ENCODE measurements around the gene AP2S1. TPM values are rescaled to one million over a fixed set of nuclear protein-coding genes. Genes with fewer than 3 reads are reported as not detected.

AP2S1 gene
- total and polyA plus RNA-seq, 7 donors = 63.0 to 121 (median 86.3) TPM

- intact Hi-C loops (cut with DNase I) = loop anchor here in 1 of 2 donors (5.0 kb wide), 1 partner anchor 34 kb away; no protein-coding TSS in a partner anchor
- Histone ChIP-seq H3K9me3 (no peaks in the 10 kb centered on the region), H3K27me3 (ENCODE audit: insufficient read depth in 3 of 3, low read length in 2 of 3) (no peaks in the 10 kb centered on the region), H3K4me3 (no peak overlapping the region), H3K27ac (no peak overlapping the region), H3K4me1 (peaks cover 44% of the 10 kb centered on the region), H3K36me3 (ENCODE audit: insufficient read depth in 1 of 2, low read depth in 1 of 2) (no peaks in the 10 kb centered on the region)
- ATAC-seq = no peak
- no peak for TF ChIP-seq CTCF (IDR thresholded peaks at IDR 0.05)
- DNase-seq = no peak
- 89 to 91% (median 90%) methylated on average over 4 of the region's 4 CpGs for WGBS, 3 donors
Measured at GRCh38 chr19:46868025-46868802, 17.6 kb upstream of the AP2S1 start.

GRCh38 chr19:46867170-46867569, 16.5 kb upstream of the AP2S1 start:
- no peaks in the 10 kb centered on the region for H3K36me3 ChIP-seq (ENCODE audit: insufficient read depth in 1 of 2, low read depth in 1 of 2)
- ATAC-seq (no peak), DNase-seq (no peak)
- H3K4me3 ChIP-seq = no peak overlapping the region
- peak overlapping the region; percentile 13 for H3K27ac ChIP-seq
- no peaks in the 10 kb centered on the region for H3K27me3 ChIP-seq (ENCODE audit: insufficient read depth in 3 of 3, low read length in 2 of 3)
- H3K9me3 ChIP-seq = no peaks in the 10 kb centered on the region
- H3K4me1 ChIP-seq = peaks cover 54% of the 10 kb centered on the region
- TF ChIP-seq CTCF (IDR thresholded peaks at IDR 0.05) = no peak
- WGBS, 3 donors = 54 to 69% (median 57%) methylated on average over 3 of the region's 3 CpGs
- intact Hi-C loops (cut with DNase I) = loop anchor here in 1 of 2 donors (5.0 kb wide), 1 partner anchor 35 kb away; no protein-coding TSS in a partner anchor

GRCh38 chr19:46866407-46867136, 15.9 kb upstream of the AP2S1 start:
- TF ChIP-seq CTCF (IDR thresholded peaks at IDR 0.05) = no peak
- intact Hi-C loops (cut with DNase I) = loop anchor here in 1 of 2 donors (5.0 kb wide), 1 partner anchor 36 kb away; no protein-coding TSS in a partner anchor
- WGBS, 3 donors = 24 to 43% (median 30%) methylated on average over 3 of the region's 3 CpGs
- ATAC-seq = peak; percentile 35 to 60 (median 50)
- H3K36me3 ChIP-seq (ENCODE audit: insufficient read depth in 1 of 2, low read depth in 1 of 2) = no peaks in the 10 kb centered on the region
- peak overlapping the region; percentile 13 for H3K27ac ChIP-seq
- H3K4me3 ChIP-seq = no peak overlapping the region
- no peaks in the 10 kb centered on the region for H3K27me3 ChIP-seq (ENCODE audit: insufficient read depth in 3 of 3, low read length in 2 of 3)
- no peak for DNase-seq
- H3K4me1 ChIP-seq = peaks cover 60% of the 10 kb centered on the region
- H3K9me3 ChIP-seq = no peaks in the 10 kb centered on the region

GRCh38 chr19:46863818-46864629, 13.4 kb upstream of the AP2S1 start:
- H3K27ac ChIP-seq = peak overlapping the region; percentile 99
- peak overlapping the region; percentile 96 for H3K4me3 ChIP-seq
- peaks cover 64% of the 10 kb centered on the region for H3K4me1 ChIP-seq
- no peaks in the 10 kb centered on the region for H3K27me3 ChIP-seq (ENCODE audit: insufficient read depth in 3 of 3, low read length in 2 of 3)
- 17 to 25% (median 21%) methylated on average over 6 of the region's 6 CpGs for WGBS, 3 donors
- H3K36me3 ChIP-seq (ENCODE audit: insufficient read depth in 1 of 2, low read depth in 1 of 2) = no peaks in the 10 kb centered on the region
- no peak for TF ChIP-seq CTCF (IDR thresholded peaks at IDR 0.05)
- no peaks in the 10 kb centered on the region for H3K9me3 ChIP-seq
- ATAC-seq = no peak
- intact Hi-C loops (cut with DNase I) = loop anchor here (5.0 kb wide), 3 partner anchors 38 to 113 kb away; no protein-coding TSS in a partner anchor
- DNase-seq = no peak

All from psoas muscle (tissue), 8 donors.